ENCODE measurements around the gene C4orf46.

Gene C4orf46

DNA sequence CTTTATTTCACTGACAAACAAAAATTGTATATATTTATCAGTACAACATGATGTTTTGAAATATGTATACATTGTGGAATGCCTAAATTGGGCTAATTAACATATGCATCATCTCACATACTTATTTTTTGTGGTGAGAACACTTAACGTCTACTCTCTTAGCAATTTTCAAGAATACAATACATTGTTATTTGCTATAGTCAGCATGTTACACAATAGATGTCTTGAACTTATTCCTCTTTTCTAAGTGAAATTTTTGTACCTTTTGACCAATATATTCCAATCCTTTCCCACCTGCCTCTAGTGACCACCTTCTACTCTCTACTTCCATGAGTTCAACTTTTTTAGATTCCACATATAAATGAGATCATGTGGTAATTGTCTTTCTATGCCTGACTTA is 35.1 kb downstream of the C4orf46 start:
- Histone ChIP-seq H3F3A (ENCODE audit: low read depth) (no peaks in the 10 kb centered on the region), H3K27me3 (ENCODE audit: insufficient read depth, low read length, poor library complexity, severe bottlenecking) (no peaks in the 10 kb centered on the region), H2AFZ (ENCODE audit: low read length) (no peak overlapping the region), H3K4me3 (ENCODE audit: low read length, poor library complexity, severe bottlenecking) (no peak overlapping the region), H3K4me2 (ENCODE audit: low read depth, low read length, poor library complexity, severe bottlenecking) (no peak overlapping the region), H3K36me3 (ENCODE audit: insufficient read depth, low read length) (no peaks in the 10 kb centered on the region), H3K4me1 (ENCODE audit: insufficient read depth, low read length, poor library complexity, severe bottlenecking) (no peaks in the 10 kb centered on the region), H3K9me3 (ENCODE audit: insufficient read depth, low read depth, low read length) (no peaks in the 10 kb centered on the region), H3K79me2 (ENCODE audit: insufficient read depth, low read length) (no peaks in the 10 kb centered on the region), H3K9me2 (replicated peaks; ENCODE audit: low read depth, low read length) (no peaks in the 10 kb centered on the region), H4K20me1 (ENCODE audit: insufficient read depth, low read length, poor library complexity, severe bottlenecking) (no peaks in the 10 kb centered on the region), H3K9ac (ENCODE audit: low read depth, low read length, poor library complexity, severe bottlenecking) (no peak overlapping the region)
- TF ChIP-seq EZH2phosphoT487 (IDR thresholded peaks at IDR 0.05; ENCODE audit: borderline replicate concordance) (no peak), CTCF (conservative IDR thresholded peaks at IDR 0.05; ENCODE audit: low read length) (no peak)

DNA sequence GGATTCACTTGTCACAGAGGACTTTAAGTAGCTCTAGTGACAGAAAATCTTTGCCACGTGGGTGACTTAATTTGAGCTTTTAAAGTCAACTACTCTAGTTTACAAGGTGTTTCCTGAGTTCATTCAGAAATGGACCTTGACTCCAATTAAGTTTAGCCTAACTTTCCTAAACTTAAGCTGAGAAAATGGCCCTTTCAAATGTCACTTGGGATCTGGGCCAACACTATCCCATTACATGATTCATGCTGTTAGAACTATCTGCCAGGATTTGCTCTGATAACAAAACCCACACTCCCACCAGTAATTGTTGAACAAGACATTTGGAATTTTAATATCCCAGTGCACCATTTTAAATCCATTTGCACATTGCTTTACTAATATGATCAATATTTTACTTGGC is 40.8 kb downstream of the C4orf46 start:
- H4K20me1 ChIP-seq (ENCODE audit: insufficient read depth, low read length, poor library complexity, severe bottlenecking): no peaks in the 10 kb centered on the region
- H3K4me2 ChIP-seq (ENCODE audit: low read depth, low read length, poor library complexity, severe bottlenecking): no peak overlapping the region
- TF ChIP-seq EZH2phosphoT487 (IDR thresholded peaks at IDR 0.05; ENCODE audit: borderline replicate concordance) (no peak), CTCF (conservative IDR thresholded peaks at IDR 0.05; ENCODE audit: low read length) (no peak)
- H3K36me3 ChIP-seq (ENCODE audit: insufficient read depth, low read length): no peaks in the 10 kb centered on the region
- no peak overlapping the region for H3K4me3 ChIP-seq (ENCODE audit: low read length, poor library complexity, severe bottlenecking)
- H3K9ac ChIP-seq (ENCODE audit: low read depth, low read length, poor library complexity, severe bottlenecking): no peak overlapping the region
- H3K79me2 ChIP-seq (ENCODE audit: insufficient read depth, low read length): no peaks in the 10 kb centered on the region
- no peaks in the 10 kb centered on the region for H3F3A ChIP-seq (ENCODE audit: low read depth)
- no peaks in the 10 kb centered on the region for H3K4me1 ChIP-seq (ENCODE audit: insufficient read depth, low read length, poor library complexity, severe bottlenecking)
- no peaks in the 10 kb centered on the region for H3K27me3 ChIP-seq (ENCODE audit: insufficient read depth, low read length, poor library complexity, severe bottlenecking)
- no peaks in the 10 kb centered on the region for H3K9me3 ChIP-seq (ENCODE audit: insufficient read depth, low read depth, low read length)
- no peak overlapping the region for H2AFZ ChIP-seq (ENCODE audit: low read length)
- H3K9me2 ChIP-seq (replicated peaks; ENCODE audit: low read depth, low read length): no peaks in the 10 kb centered on the region

- Histone ChIP-seq H3K9ac (ENCODE audit: low read depth, low read length, poor library complexity, severe bottlenecking) (no peak overlapping the region), H3K4me1 (ENCODE audit: insufficient read depth, low read length, poor library complexity, severe bottlenecking) (no peaks in the 10 kb centered on the region), H3K27me3 (ENCODE audit: insufficient read depth, low read length, poor library complexity, severe bottlenecking) (no peaks in the 10 kb centered on the region), H2AFZ (ENCODE audit: low read length) (0 out of 2 replicates have a peak overlapping the region, but pooled peaks have one; percentile 46), H3F3A (ENCODE audit: low read depth) (no peaks in the 10 kb centered on the region), H4K20me1 (ENCODE audit: insufficient read depth, low read length, poor library complexity, severe bottlenecking) (no peaks in the 10 kb centered on the region), H3K36me3 (ENCODE audit: insufficient read depth, low read length) (no peaks in the 10 kb centered on the region), H3K4me3 (ENCODE audit: low read length, poor library complexity, severe bottlenecking) (no peak overlapping the region), H3K4me2 (ENCODE audit: low read depth, low read length, poor library complexity, severe bottlenecking) (no peak overlapping the region), H3K79me2 (ENCODE audit: insufficient read depth, low read length) (no peaks in the 10 kb centered on the region), H3K9me3 (ENCODE audit: insufficient read depth, low read depth, low read length) (no peaks in the 10 kb centered on the region), H3K9me2 (replicated peaks; ENCODE audit: low read depth, low read length) (no peaks in the 10 kb centered on the region)
- TF ChIP-seq EZH2phosphoT487 (IDR thresholded peaks at IDR 0.05; ENCODE audit: borderline replicate concordance): no peak
- TF ChIP-seq CTCF (conservative IDR thresholded peaks at IDR 0.05; ENCODE audit: low read length): no peak
Measured at GRCh38 chr4:158625544-158625943, 46.1 kb downstream of the C4orf46 start.

Data from Loucy (cell line).